GM21786 (cell line): ENCODE results near the gene MEGF9.

Source experiments
- ATAC-seq: cut with Tn5 transposase; IDR thresholded peaks from one replicate; pipeline ENCODE4 v1.9.1; 2021; ENCODE audit not compliant: unreplicated experiment

MEGF9 gene

DNA sequence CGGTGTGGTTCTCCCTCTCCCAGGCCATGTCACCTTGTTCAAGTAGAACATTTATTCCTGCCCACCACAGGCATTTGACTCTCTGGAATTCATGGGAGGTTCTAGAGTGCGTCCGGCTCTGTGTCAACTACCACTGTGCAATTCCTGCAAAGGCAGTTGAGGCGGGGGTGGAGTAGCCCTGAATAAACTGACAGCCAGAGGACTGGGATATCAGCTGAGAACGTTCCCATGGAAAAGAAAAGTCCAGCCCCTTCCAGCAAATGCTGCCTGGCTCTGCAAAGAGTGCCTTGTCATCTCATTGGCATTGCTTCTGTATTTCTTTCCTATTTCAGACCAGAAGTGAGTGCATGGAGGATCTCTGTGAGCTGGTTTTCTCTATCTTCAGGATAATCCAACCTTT, 18.9 kb upstream of the MEGF9 start:
- ATAC-seq, result no peak

DNA sequence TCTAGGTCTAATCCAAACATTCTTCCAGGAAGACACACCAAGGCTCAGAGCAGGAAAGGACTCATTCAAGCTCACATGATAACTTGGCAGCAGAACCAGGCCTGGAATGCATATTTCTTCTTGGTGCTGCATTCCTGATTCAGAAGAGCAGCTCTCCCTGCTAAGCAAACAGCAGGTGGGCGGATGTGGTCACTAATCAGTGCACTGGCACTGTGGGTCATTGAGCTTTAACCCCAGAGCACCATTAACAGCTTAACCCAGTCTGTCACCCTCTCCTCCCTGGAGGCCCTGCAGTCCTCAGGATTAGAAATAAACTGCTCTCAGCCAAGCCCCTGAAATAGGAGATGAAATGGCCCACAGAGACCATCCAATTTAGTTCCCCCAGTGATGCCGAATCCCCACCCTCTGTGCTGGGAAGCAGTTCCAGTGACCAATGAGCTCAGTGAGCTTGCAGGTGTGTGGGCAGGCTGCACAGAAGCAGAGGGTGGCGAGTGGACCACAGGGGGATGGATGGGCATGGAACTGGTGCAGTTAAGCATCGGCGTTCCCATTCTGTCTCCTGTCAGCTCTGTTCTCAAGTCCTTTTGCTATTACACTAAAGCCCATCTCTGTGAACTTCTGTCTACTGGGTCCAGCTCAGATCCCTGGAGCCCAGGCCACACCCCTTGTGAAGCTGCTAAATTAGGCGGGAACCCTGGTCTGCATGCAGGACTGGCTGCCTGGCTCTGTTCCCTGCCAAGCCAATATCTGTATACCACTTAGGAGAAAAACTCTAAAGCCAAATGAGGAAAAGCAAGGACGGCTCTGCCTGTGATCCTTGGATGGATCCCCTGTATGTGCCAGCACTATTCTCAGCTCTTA, 16.6 kb upstream of the MEGF9 start:
- ATAC-seq, result no peak

GRCh38 chr9:120729791-120730241, 15.5 kb upstream of the MEGF9 start:
- no peak for ATAC-seq

GRCh38 chr9:120726484-120726883, 12.2 kb upstream of the MEGF9 start:
- no peak for ATAC-seq

GRCh38 chr9:120725907-120726306, 11.6 kb upstream of the MEGF9 start:
- ATAC-seq, result no peak

DNA sequence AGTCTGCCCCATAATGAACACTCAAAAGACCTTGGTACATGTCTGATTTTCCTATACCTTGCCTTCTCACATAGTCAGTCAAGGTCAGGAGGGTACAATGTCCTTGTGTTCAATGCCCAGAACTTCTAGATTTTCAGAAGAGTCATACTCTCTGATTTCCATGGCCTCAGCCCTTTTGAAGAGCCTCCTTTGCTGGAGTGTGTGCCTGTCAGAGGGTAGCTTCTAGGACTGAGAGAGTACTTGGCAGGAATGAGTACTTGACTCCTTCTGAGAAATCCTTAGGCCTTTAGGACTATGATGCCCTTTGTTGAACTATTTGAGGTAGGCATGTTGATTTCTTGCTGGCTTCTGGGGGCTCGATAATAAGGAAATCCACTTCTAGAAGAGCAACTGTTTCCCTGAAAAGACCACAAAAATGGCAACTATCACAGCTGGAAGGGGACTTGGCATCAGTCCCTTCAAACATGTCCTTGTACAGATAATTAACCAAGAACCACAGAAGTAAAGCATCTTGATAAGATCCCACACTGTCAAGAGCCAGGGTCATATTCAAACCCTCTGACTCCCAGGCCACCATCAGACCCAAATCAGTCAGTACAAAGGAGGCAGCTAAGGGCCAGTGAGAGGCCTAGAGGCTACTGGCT, 10.6 kb upstream of the MEGF9 start:
- ATAC-seq, result no peak

DNA sequence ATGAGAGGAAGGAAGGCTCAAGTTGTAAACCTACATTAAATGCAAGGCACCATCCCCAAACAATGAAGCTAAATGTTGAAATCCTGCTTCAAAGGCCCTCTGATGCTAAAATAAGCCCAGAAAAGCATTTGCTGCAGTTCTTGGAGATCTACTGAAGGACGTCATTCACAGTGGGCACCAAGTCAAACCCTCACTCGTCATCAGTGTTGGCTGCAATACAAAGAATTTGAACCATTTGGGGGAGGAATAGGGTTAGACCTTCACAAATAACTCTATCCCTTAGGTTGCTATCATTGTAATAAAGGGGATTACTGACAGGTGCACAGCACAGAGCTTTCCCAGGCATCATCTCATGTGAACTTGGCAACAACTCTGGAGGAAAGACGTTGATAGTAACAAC, 9.3 kb upstream of the MEGF9 start:
- ATAC-seq, result no peak

DNA sequence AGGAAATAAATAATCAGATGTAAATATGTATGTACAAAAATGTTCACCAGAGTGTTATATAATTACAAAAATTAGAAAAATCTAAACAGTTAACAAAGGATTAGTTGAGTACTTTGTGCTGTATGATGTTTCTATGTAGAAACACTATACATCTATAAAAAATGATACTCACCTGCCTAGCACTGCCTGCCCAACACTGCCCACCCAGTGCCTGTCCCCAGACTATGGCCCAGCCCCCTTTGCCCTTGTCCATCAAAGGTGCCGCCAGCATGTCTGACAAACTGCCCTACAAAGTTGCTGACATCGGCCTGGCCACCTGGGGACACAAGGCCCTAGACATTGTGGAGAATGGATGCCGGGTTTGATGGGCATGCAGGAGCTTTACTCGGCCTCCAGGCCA, 6.1 kb upstream of the MEGF9 start:
- no peak for ATAC-seq

DNA sequence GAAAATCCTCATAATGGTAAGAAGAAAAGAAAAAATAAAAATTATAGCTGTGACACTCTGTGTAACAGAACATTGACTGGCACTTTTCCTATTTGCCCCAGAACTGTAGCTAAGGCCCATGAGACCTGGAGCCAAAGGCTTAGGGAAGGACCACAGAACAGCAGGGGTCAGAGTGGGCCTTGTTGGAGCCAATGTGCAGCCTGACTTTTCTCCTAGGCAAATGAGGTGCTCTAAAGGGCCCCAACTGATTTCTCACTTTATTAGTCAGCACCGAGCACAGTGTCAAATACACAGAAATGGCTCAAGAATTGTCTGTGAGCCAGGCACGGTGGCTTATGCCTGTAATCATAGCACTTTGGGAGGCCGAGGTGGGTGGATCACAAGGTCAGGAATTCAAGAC, 4.0 kb upstream of the MEGF9 start:
- ATAC-seq, result no peak

- ATAC-seq, result no peak
Observed at GRCh38 chr9:120717176-120717575, 2.9 kb upstream of the MEGF9 start.

DNA sequence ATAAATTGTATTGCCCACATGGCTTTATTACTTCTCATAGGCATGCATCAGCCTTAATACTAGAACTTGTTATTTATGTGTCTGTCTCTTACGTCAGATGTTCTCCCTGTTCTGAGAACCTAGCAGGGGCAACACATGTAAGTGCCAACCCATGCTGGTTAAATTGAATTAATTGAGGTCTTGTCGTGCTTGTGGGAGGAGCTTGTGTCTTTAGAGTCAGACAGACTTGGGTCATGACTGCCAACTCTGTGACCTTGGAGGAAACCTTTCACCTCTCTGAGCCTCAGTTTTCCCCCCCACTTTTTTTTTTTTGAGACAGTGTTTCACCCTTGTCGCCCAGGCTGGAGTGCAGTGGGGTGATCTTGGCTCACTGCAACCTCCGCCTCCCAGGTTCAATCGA, 2.2 kb upstream of the MEGF9 start:
- ATAC-seq, result no peak

DNA sequence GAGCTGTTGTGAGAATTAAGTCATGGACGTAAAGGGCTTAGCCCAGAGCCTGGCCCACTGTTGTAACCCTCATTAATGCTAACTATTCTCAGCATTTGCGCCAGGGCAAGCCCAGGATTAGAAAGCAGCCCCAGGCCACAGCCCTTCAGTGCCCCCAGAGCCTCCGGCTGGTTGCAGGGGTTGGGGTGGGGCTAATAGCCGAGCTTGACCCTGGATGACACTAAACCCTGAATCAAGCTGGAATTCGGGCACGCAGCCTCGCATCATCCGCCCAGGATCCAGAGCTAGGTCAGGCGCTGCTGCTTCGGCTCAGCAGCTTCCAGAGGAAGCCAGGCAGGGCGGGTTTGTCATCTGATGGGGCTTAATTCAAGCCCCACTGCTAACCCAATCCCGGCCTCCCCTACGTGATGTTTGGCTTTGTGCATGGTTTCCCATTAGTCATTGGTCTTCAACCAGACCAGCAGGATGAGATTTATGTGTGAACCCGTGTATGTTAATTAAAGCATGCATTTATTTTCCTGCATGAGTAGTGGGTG, 1.2 kb upstream of the MEGF9 start:
- ATAC-seq, result no peak

- peak; percentile 13 for ATAC-seq
Observed at GRCh38 chr9:120714846-120715388, 647 bp upstream of the MEGF9 start.

- ATAC-seq, result no peak
Observed at GRCh38 chr9:120713257-120714087, 798 bp downstream of the MEGF9 start.

DNA sequence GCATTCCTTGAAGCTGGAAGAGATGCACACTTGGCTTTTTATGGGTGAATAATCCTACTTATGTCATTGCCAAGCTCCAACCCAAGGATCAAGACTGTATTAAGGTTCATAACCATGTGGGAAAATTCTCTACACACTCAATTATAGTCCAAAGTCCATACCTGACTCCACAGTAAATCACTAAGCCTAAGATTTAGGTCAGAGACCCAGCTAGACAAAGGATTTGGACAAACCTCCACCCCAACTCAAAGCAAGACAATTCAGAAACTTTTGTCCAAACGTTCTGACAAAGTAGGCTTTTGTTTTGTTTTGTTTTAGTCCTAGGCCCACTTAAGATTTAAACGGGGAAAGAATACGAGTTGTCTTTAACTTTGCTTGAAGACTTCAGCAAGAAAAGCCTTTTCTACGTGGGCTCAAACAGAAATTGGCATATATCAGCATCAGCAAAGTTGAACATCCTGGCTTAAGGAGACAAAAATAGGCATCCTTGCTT, 1.7 kb downstream of the MEGF9 start:
- ATAC-seq, result no peak

DNA sequence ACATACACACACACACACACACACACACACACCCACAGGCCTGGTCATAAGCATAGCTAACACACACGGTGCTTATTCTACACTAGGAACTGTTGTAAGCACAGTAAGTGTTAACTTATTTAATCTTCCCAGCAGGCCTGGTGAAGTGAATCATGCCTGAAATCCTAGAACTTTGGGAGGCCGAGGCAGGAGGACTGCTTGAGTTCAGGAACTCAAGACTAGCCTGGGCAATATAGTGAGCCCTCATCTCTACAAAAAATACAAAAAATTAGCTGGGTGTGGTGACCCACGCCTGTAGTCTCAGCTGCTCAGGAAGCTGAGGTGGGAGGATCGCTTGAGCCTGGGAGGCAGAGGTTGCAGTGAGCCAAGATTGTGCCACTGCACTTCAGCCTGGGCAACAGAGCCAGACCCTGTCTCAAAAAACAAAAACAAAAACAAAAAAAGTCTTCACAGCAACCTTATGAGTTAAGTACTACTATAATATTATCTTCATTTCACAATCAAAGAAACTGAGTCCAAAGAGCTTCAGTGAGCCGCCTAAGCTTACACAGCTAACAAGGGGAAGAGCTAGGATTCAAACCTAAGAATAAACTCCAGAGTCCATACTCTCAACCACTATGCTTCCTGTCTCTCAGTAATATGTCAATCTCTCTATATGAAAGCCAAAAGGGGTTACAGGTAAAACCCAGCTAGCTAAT, 2.3 kb downstream of the MEGF9 start:
- ATAC-seq, result no peak

- ATAC-seq, result no peak
Observed at GRCh38 chr9:120711354-120711753, 2.9 kb downstream of the MEGF9 start.

DNA sequence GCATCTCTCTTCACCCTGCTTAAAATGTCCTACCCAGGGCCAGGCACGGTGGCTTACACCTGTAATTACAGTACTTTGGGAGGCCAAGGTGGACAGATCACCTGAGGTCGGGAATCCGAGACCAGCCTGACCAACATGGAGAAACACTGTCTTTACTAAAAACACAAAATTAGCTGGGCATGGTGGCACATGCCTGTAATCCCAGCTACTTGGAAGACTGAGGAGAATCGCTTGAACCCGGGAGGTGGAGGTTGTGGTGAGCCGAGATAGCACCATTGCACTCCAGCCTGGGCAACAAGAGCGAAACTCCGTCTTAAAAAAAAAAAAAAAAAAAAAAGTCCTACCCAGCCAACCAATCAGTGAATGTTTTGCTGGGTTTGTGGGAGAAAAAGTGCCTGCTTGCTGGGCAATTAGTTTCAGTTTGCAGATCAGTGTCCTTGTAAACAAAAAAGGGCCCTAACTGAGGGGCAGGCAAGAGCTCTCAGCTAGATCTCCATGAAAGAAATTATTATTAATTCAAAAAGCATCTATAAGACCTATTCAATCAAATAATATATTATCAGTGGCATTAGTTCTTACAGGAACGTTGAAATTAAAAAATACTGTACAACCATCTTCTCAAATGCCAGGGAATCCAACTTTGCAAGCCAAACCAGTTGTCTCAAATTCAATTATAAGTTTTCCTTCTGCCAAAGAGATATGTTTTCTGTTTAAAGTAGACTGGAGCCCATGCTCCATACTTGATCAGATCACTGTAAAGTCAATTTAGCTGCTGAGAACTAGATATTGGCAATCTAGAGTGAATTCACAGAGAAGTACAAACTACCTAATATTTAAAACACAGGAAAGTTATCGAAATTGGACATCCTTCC, 3.9 kb downstream of the MEGF9 start:
- no peak for ATAC-seq

GRCh38 chr9:120708526-120709224, 5.6 kb downstream of the MEGF9 start:
- no peak for ATAC-seq
